Pancreas (tissue), 10 donors: ENCODE results near the gene PRKCH. TPM values are rescaled to one million over a fixed set of nuclear protein-coding genes. Genes with fewer than 3 reads are reported as not detected.

Experiments used
- ATAC-seq, 4 donors: fragments of 200-7000 bp; cut with Tn5 transposase; one replicate each; pipeline versions ENCODE4 v1.8.0 to v1.9.1; 2020; ENCODE audit warnings: mild to moderate bottlenecking in 4 of 4, moderate library complexity in 4 of 4
- DNase-seq, 6 donors: peaks; one replicate each; pipeline ENCODE4 v3.0.0-alpha.2; 2020
- FAIRE-seq: peaks from 2 replicates; lab custom pipeline; 2012; peaks lifted over from hg19 to GRCh38; lab: Jason Lieb, UNC
- H3K27ac ChIP-seq, 4 donors: fragments of 200-600 bp; sonication (generic); 1 replicate in 3 of 4; 2 replicates in 1 of 4; pipeline versions ENCODE4 v1.5.0 to v1.8.0; 2020
- H3K27me3 ChIP-seq, 4 donors: fragments of 200-600 bp; one replicate each; pipeline ENCODE4 v1.8.0; 2021
- H3K36me3 ChIP-seq, 3 donors: fragments of 200-600 bp; sonication (generic) in 1 of 3; one replicate each; pipeline versions ENCODE4 v1.5.0 to v1.8.0; 2020 to 2021
- H3K4me1 ChIP-seq, 3 donors: fragments of 200-600 bp; one replicate each; pipeline ENCODE4 v1.8.0; 2021
- H3K4me3 ChIP-seq, 4 donors: fragments of 200-600 bp; sonication (generic) in 2 of 4; one replicate each; pipeline versions ENCODE4 v1.5.0 to v1.8.0; 2020 to 2021
- H3K9me3 ChIP-seq, 4 donors: fragments of 200-600 bp; one replicate each; pipeline ENCODE4 v1.8.0; 2021
- WGBS, 2 donors: extraction: QIAGEN DNeasy Blood & Tissue Kit; methylation state at CpG; one replicate each; pipeline ENCODE4 v1.1.7; 2013; 5-methylcytosine and 5-hydroxymethylcytosine counted together
- intact Hi-C, 3 donors: fragments of 100-400 bp; cut with DNase I; formaldehyde crosslinking; loops; one replicate each; pipeline versions ENCODE4 v1.11.1 to v1.14.2; 2022
- polyA plus RNA-seq, 2 donors: library from polyadenylated mRNA; stranded (reverse); fragments of 200-250 nt; gene quantifications; one replicate each; pipeline ENCODE4 v1.2.3, GENCODE V29; 2013
- total RNA-seq, 6 donors: library from RNA; stranded (reverse); fragmentation: NEBNext Ultra II Directional in 4 of 6; extraction: Animal tissue kit (Norgen Biotek cat#: 25700) in 4 of 6; gene quantifications; one replicate each; pipeline versions ENCODE4 v1.2.1 to v1.2.4, GENCODE V29; 2021 to 2023
- TF ChIP-seq, protein P1 (sequence below), 4 donors: fragments of 200-600 bp; sonication (generic) in 3 of 4; IDR thresholded peaks; one replicate each; pipeline versions ENCODE4 v1.5.0 to v1.8.0; 2021; ENCODE audit warnings: antibody characterized with exemption in 4 of 4
- donor health status: healthy with polysubstance abuse.
- donor health status: DM: no; HTN: no; CAD: no; lungs with moderate emphysema.
- donor health status: DM: no; HTN: no; CAD: no.
- donor health status: control.
- donor health status: control.
- donor health status: Bipolar disorder and iron deficiency.
- donor health status: DM: yes; HTN: yes; CAD: no.
- donor health status: DM: no; HTN: no; CAD: no.
- donor health status: DM: no; HTN: no; CAD: no.
- donor health status: DM: yes; HTN: yes; CAD: no.

The PRKCH gene
- total and polyA plus RNA-seq, 8 donors = 3.6 to 16.9 (median 8.9) TPM

DNA sequence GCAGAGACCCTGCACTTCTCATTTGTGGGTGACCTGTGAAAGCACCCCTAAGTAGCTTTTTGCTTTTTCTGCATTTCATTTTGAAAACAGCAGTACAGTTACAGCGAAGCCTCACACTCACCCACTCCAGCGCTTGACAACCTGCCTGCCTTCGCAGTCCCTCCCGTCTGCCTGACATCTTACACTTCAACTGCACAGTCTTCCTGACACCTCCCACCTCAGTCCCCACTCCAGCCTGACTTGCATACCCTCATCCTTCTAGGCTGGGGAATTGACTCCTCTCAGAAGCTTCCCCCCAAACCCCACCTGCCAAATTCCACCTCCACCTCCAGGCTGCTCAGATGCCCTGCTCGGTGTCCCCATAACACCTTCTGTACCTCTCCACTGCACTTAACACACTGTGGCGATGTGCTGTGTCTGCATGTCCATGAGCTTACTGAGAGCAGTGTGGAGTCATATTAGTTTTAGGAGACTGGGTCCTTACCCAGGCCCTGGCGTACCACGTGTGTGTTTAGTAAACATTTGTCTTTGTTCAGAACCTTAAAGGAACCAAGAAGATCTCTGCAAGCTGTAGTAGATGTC is 159.4 kb downstream of the PRKCH start:
- FAIRE-seq (no peak), ATAC-seq (no peak), DNase-seq (no peak)
- Histone ChIP-seq H3K27ac (peak overlapping the region in 1 of 4 donors; percentile 84), H3K27me3 (no peaks in the 10 kb centered on the region), H3K4me3 (no peak overlapping the region), H3K36me3 (no peaks in the 10 kb centered on the region), H3K9me3 (no peaks in the 10 kb centered on the region), H3K4me1 (peaks cover 19 to 77% (median 24%) of the 10 kb centered on the region in 3 donors)
- WGBS, 2 donors = 78 to 80% methylated on average over 8 of the region's 8 CpGs
- TF ChIP-seq, protein P1, sequence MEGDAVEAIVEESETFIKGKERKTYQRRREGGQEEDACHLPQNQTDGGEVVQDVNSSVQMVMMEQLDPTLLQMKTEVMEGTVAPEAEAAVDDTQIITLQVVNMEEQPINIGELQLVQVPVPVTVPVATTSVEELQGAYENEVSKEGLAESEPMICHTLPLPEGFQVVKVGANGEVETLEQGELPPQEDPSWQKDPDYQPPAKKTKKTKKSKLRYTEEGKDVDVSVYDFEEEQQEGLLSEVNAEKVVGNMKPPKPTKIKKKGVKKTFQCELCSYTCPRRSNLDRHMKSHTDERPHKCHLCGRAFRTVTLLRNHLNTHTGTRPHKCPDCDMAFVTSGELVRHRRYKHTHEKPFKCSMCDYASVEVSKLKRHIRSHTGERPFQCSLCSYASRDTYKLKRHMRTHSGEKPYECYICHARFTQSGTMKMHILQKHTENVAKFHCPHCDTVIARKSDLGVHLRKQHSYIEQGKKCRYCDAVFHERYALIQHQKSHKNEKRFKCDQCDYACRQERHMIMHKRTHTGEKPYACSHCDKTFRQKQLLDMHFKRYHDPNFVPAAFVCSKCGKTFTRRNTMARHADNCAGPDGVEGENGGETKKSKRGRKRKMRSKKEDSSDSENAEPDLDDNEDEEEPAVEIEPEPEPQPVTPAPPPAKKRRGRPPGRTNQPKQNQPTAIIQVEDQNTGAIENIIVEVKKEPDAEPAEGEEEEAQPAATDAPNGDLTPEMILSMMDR (IDR thresholded peaks at IDR 0.05) = no peak
- intact Hi-C loops = loop anchor here in 1 of 3 donors (10.0 kb wide), 1 partner anchor 54 kb away; no protein-coding TSS in a partner anchor

DNA sequence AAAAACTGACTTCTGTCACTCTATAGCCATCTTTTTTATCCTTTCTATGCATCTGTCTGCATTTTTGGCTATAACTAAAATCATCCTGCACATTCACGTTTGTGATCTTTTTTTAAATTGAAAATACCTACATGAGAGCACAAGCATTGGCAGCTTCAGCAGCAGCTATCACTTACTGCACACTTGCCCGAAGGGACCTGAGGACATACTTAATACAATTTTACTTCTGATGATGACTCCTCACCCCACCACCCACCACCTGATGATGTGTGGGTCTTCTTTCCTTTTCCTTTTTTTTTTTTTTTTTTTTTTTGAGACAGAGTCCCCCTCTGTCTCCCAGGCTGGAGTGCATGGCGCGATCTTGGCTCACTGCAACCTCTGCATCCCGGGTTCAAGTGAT is 160.3 kb downstream of the PRKCH start:
- ATAC-seq = no peak
- intact Hi-C loops = loop anchor here in 1 of 3 donors (10.0 kb wide), 1 partner anchor 53 kb away; no protein-coding TSS in a partner anchor
- H3K4me1 ChIP-seq = peaks cover 26 to 71% (median 26%) of the 10 kb centered on the region in 3 donors

DNA sequence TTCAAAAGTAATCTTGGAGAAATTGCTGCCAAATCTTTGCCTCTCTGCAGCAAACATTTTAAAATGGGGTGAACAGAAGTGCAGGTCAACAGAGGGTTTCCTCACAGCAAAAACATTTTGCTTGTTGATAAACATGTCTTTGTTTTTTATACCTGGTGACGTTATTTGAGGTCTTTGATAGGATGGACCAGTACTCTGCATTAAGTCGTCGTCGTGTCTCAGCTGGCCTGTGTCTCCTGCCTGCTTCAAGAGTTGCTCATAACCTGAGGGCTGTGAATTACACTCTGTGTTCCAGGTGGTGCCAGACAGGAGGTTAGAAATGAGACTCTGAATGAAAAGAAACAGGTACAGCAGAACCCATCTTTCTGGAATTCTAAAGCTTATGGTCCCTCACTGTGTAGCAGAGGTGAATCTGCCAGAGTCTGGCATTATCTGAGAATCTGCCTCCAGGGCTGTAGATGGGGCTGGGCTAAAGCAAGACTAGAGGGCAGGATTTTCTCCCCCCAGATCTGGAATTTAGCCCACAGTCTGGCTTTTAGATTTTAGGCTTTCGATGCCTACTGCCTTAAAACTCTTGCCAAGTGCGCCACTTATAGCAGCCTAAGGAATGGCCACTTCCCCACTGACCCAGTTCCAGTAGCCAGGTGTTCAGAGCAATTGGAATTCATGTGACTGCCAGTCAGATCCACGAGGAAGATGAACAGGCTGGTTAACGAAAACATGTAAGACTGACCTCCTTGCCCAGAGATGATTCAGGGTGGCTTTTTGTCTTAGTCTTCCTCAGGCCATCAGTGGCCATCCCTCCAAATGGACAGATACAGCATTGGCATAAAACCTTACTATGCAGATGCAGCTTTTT is 161.2 kb downstream of the PRKCH start:
- DNase-seq = no peak
- FAIRE-seq = no peak
- 44 to 47% methylated on average over 8 of the region's 8 CpGs for WGBS, 2 donors
- intact Hi-C loops = loop anchor here in 1 of 3 donors (10.0 kb wide), 1 partner anchor 52 kb away; no protein-coding TSS in a partner anchor
- no peak for ATAC-seq
- Histone ChIP-seq H3K4me1 (peaks cover 27 to 64% (median 28%) of the 10 kb centered on the region in 3 donors), H3K36me3 (no peaks in the 10 kb centered on the region), H3K4me3 (no peak overlapping the region), H3K27ac (no peak overlapping the region), H3K9me3 (no peaks in the 10 kb centered on the region), H3K27me3 (no peaks in the 10 kb centered on the region)
- TF ChIP-seq, protein P1 (IDR thresholded peaks at IDR 0.05) = no peak

More for the DNA sequence above, 160.3 kb downstream of the PRKCH start:
- H3K4me3 ChIP-seq = no peak overlapping the region
- no peaks in the 10 kb centered on the region for H3K9me3 ChIP-seq
- DNase-seq (no peak), FAIRE-seq (no peak)
- WGBS, 2 donors = 89 to 91% methylated on average over 5 of the region's 5 CpGs
- TF ChIP-seq, protein P1 (IDR thresholded peaks at IDR 0.05) = no peak
- H3K27me3 ChIP-seq = no peaks in the 10 kb centered on the region
- H3K36me3 ChIP-seq = no peaks in the 10 kb centered on the region
- H3K27ac ChIP-seq = no peak overlapping the region

DNA sequence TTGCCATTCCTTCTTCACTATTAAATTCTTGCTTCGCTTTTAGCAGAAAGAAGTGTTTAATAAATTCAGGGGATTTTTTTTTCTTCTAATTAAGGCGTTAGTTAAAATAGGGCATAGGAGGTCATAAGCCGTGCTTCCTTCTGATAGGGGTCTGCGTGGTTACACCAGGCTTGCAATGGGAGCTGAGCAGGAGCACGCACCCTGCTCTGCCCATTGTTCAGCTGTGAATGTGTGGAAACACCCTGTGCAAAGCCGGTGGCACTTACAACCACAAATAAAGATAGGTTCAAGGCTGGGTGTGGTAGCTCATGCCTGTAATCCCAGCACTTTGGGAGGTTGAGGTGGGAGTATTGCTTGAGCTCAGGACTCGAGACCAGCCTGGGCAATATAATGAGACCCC is 162.1 kb downstream of the PRKCH start:
- DNase-seq (no peak), ATAC-seq (no peak), FAIRE-seq (no peak)
- intact Hi-C loops = loop anchor here in 1 of 3 donors (10.0 kb wide), 1 partner anchor 51 kb away; no protein-coding TSS in a partner anchor
- 92 to 93% methylated on average over 7 of the region's 7 CpGs for WGBS, 2 donors
- Histone ChIP-seq H3K36me3 (no peaks in the 10 kb centered on the region), H3K27me3 (no peaks in the 10 kb centered on the region), H3K9me3 (no peaks in the 10 kb centered on the region), H3K4me1 (peaks cover 19 to 60% (median 23%) of the 10 kb centered on the region in 3 donors), H3K4me3 (no peak overlapping the region), H3K27ac (no peak overlapping the region)
- TF ChIP-seq, protein P1 (IDR thresholded peaks at IDR 0.05) = no peak
